GM12878 (cell line): ENCODE measurements around the gene GALNT9. TPM values are rescaled to one million over a fixed set of nuclear protein-coding genes. Genes with fewer than 3 reads are reported as not detected.

ENCODE experiments used
- ATAC-seq: fragments of 200-7000 bp; cut with Tn5 transposase; 3 replicates; pipeline ENCODE4 v1.9.1; 2020; ENCODE audit warnings: mild to moderate bottlenecking, moderate library complexity
- BruUV-seq: library from RNA; stranded (reverse); fragments of 400-500 nt; replicated peaks from 2 replicates; lab custom pipeline; 2021; lab: Mats Ljungman, UMichigan
- CTCF ChIA-PET: fragments of 300-600 bp; sonication (Branson Sonifier 250); formaldehyde crosslinking; extraction: SDS; loops from one replicate; lab custom pipeline; 2021; ENCODE audit warnings: inconsistent platforms; lab: Yijun Ruan, JAX
- POLR2A ChIA-PET: fragments of 350-600 bp; formaldehyde crosslinking; extraction: SDS; loops from one replicate; lab custom pipeline; 2021; ENCODE audit warnings: inconsistent platforms; lab: Charles Lee
- RAD21 ChIA-PET: fragments of 300-600 bp; sonication (Branson Sonifier 250); formaldehyde crosslinking; loops from one replicate; lab custom pipeline; 2023; ENCODE audit warnings: antibody characterized with exemption; ENCODE audit not compliant: unreplicated experiment; lab: Charles Lee
- SMC1A ChIA-PET: fragments of 300-600 bp; sonication (Branson Sonifier 250); formaldehyde crosslinking; loops from one replicate; lab custom pipeline; 2023; ENCODE audit not compliant: unreplicated experiment, uncharacterized antibody; lab: Charles Lee
- DNase-seq: peaks from one replicate; pipeline ENCODE4 v3.0.0-alpha.2; 2011; ENCODE audit warnings: low read depth, low spot score
- FAIRE-seq: peaks from 3 replicates; lab custom pipeline; 2011; peaks lifted over from hg19 to GRCh38; lab: Jason Lieb, UNC
- H2AFZ ChIP-seq: 2 replicates; pipeline ENCODE4 v1.6.0; 2011; ENCODE audit warnings: low read depth, low read length, control low read depth; ENCODE audit not compliant: control insufficient read depth
- H3K27ac ChIP-seq: 2 replicates; pipeline ENCODE4 v1.5.1; 2011; ENCODE audit warnings: control low read depth; ENCODE audit not compliant: control insufficient read depth, insufficient read depth
- H3K27me3 ChIP-seq, 2 experiments: replicated peaks in 1 of 2; 2 replicates each; pipeline versions ENCODE4 v1.6.0 to v1.6.1; 2011; ENCODE audit warnings: low read length in 1 of 2; ENCODE audit not compliant: control insufficient read depth in 2 of 2, insufficient read depth in 2 of 2
- H3K36me3 ChIP-seq, 2 experiments: 2 replicates each; pipeline ENCODE4 v1.5.1; 2011; ENCODE audit warnings: low read length in 1 of 2; ENCODE audit not compliant: control insufficient read depth in 2 of 2, insufficient read depth in 2 of 2
- H3K4me1 ChIP-seq: 2 replicates; pipeline ENCODE4 v1.6.1; 2011; ENCODE audit warnings: mild to moderate bottlenecking, low read length, moderate library complexity, mixed read lengths; ENCODE audit not compliant: control insufficient read depth, insufficient read depth
- H3K4me2 ChIP-seq: 2 replicates; pipeline ENCODE4 v1.6.0; 2011; ENCODE audit warnings: control low read depth; ENCODE audit not compliant: control insufficient read depth, insufficient read depth
- H3K4me3 ChIP-seq: fragments of 200-600 bp; sonication (generic); 2 replicates; pipeline ENCODE4 v1.5.1; 2016
- H3K79me2 ChIP-seq: 2 replicates; pipeline ENCODE4 v1.6.0; 2011; ENCODE audit warnings: low read length; ENCODE audit not compliant: control insufficient read depth, insufficient read depth
- H3K9ac ChIP-seq: 2 replicates; pipeline ENCODE4 v1.8.0; 2011; ENCODE audit warnings: low read length, control low read depth, mixed read lengths; ENCODE audit not compliant: control insufficient read depth, insufficient read depth
- H3K9me3 ChIP-seq: replicated peaks from 3 replicates; pipeline ENCODE4 v1.5.1; 2011; ENCODE audit warnings: mild to moderate bottlenecking, low read length; ENCODE audit not compliant: control insufficient read depth, insufficient read depth
- H4K20me1 ChIP-seq: 2 replicates; pipeline ENCODE4 v1.6.0; 2011; ENCODE audit not compliant: control insufficient read depth, insufficient read depth
- CREB1 ChIP-seq: IDR thresholded peaks from 2 replicates; pipeline ENCODE4 v1.6.1; 2012; ENCODE audit warnings: low read depth, mild to moderate bottlenecking, inconsistent platforms
- ESRRA ChIP-seq: IDR thresholded peaks from 2 replicates; pipeline ENCODE4 v1.6.1; 2012; ENCODE audit warnings: mild to moderate bottlenecking, low read length, improper control_type of control experiment
- NR2C1 ChIP-seq: fragments of 450-650 bp; IDR thresholded peaks from 2 replicates; pipeline ENCODE4 v1.6.1; 2017; ENCODE audit warnings: antibody characterized with exemption, mild to moderate bottlenecking, moderate library complexity
- SUPT20H ChIP-seq: IDR thresholded peaks from 2 replicates; pipeline ENCODE4 v1.6.1; 2011; ENCODE audit warnings: low read depth, mild to moderate bottlenecking, low read length, moderate library complexity, borderline replicate concordance; ENCODE audit not compliant: control insufficient read depth
- ZNF24 ChIP-seq: fragments of 450-650 bp; IDR thresholded peaks from 2 replicates; pipeline ENCODE4 v1.6.1; 2017; ENCODE audit warnings: antibody characterized with exemption, mild to moderate bottlenecking
- WGBS: methylation state at CpG from one replicate; pipeline ENCODE4 v1.1.6; 2016; ENCODE audit warnings: low lambda C conversion rate; ENCODE audit not compliant: insufficient replicate concordance, insufficient coverage; ENCODE audit errors: missing lambda C conversion rate; 5-methylcytosine and 5-hydroxymethylcytosine counted together
- in situ Hi-C: fragments of 300-500 bp; cut with MboI; formaldehyde crosslinking; loops from 9 replicates; pipeline ENCODE4 v1.14.3; 2018; ENCODE audit warnings: mixed read lengths
- intact Hi-C: fragments of 100-400 bp; cut with micrococcal nuclease; formaldehyde crosslinking; loops from one replicate; pipeline ENCODE4 v1.14.2; 2022; ENCODE audit not compliant: unreplicated experiment
- polyA plus RNA-seq, 11 experiments: library from polyadenylated mRNA; depleted of rRNA in 4 of 11; unstranded in 6 of 11; stranded (reverse) in 5 of 11; fragments of >200 nt; fragmentation: Nextera tagmentation in 4 of 11; fragmentation: Illumina TruSeq in 1 of 11; extraction: Ambion mirVana in 4 of 11; extraction: Trizol in 1 of 11; gene quantifications; 1 replicate in 1 of 11; 2 replicates in 10 of 11; pipeline versions ENCODE4 v1.2.1 to v1.2.3, GENCODE V29; 2011 to 2016; ENCODE audit warnings: inconsistent platforms in 2 of 11, missing spikeins in 2 of 11, low read depth in 1 of 11
- total RNA-seq, 4 experiments: library from RNA; depleted of rRNA in 3 of 4; stranded (reverse); fragments of >200 nt in 3 of 4; fragmentation: Illumina TruSeq in 1 of 4; extraction: Trizol in 1 of 4; gene quantifications; 2 replicates each; pipeline versions ENCODE4 v1.2.1 to v1.2.3, GENCODE V29; 2013 to 2021
- TF ChIP-seq, protein P1 (sequence below): IDR thresholded peaks from 2 replicates; pipeline ENCODE4 v1.6.1; 2012; ENCODE audit warnings: low read length, inconsistent platforms
- TF ChIP-seq, protein P2 (sequence below): IDR thresholded peaks from 2 replicates; pipeline ENCODE4 v1.6.1; 2012; ENCODE audit warnings: mild to moderate bottlenecking, low read depth, low read length
- TF ChIP-seq, protein P3 (sequence below): IDR thresholded peaks from 2 replicates; pipeline ENCODE4 v1.6.1; 2011; ENCODE audit warnings: borderline replicate concordance, low read depth, mild to moderate bottlenecking, moderate library complexity, mixed read lengths, low read length; ENCODE audit not compliant: insufficient read depth; ENCODE audit errors: extremely low read length

Gene GALNT9
- total and polyA plus RNA-seq, 10 of the 15 experiments (the other 5 are each of a cell fraction or from before 2014, with no cell fraction given): 0.04 TPM; not detected in 9

DNA sequence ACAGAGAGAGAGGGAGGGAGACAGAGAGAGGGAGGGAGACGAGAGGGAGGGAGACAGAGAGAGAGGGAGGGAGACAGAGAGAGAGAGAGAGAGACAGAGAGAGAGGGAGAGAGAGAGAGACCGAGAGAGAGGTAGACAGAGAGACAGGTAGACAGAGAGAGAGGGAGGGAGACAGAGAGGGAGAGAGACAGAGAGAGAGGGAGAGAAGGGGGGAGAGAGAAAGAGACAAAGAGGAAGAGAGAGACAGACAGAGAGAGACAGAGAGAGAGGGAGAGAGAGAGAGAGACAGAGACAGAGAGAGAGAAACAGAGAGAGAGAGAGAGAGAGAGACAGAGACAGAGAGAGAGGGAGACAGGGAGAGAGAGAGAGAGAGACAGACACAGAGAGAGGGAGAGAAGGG is 47.8 kb upstream of the GALNT9 start:
- 0% methylated on average over 1 of the region's 2 CpGs for WGBS
- RAD21 ChIA-PET: no interaction called here

More for the DNA sequence above, 47.8 kb upstream of the GALNT9 start:
- FAIRE-seq (no peak), ATAC-seq (no peak), DNase-seq (no peak)
- intact Hi-C loops: no loop called here
- TF ChIP-seq, protein P1, sequence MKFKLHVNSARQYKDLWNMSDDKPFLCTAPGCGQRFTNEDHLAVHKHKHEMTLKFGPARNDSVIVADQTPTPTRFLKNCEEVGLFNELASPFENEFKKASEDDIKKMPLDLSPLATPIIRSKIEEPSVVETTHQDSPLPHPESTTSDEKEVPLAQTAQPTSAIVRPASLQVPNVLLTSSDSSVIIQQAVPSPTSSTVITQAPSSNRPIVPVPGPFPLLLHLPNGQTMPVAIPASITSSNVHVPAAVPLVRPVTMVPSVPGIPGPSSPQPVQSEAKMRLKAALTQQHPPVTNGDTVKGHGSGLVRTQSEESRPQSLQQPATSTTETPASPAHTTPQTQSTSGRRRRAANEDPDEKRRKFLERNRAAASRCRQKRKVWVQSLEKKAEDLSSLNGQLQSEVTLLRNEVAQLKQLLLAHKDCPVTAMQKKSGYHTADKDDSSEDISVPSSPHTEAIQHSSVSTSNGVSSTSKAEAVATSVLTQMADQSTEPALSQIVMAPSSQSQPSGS: no peak
- TF ChIP-seq CREB1 (no peak), ZNF24 (no peak), ESRRA (no peak), SUPT20H (no peak), NR2C1 (no peak)
- TF ChIP-seq, protein P2, sequence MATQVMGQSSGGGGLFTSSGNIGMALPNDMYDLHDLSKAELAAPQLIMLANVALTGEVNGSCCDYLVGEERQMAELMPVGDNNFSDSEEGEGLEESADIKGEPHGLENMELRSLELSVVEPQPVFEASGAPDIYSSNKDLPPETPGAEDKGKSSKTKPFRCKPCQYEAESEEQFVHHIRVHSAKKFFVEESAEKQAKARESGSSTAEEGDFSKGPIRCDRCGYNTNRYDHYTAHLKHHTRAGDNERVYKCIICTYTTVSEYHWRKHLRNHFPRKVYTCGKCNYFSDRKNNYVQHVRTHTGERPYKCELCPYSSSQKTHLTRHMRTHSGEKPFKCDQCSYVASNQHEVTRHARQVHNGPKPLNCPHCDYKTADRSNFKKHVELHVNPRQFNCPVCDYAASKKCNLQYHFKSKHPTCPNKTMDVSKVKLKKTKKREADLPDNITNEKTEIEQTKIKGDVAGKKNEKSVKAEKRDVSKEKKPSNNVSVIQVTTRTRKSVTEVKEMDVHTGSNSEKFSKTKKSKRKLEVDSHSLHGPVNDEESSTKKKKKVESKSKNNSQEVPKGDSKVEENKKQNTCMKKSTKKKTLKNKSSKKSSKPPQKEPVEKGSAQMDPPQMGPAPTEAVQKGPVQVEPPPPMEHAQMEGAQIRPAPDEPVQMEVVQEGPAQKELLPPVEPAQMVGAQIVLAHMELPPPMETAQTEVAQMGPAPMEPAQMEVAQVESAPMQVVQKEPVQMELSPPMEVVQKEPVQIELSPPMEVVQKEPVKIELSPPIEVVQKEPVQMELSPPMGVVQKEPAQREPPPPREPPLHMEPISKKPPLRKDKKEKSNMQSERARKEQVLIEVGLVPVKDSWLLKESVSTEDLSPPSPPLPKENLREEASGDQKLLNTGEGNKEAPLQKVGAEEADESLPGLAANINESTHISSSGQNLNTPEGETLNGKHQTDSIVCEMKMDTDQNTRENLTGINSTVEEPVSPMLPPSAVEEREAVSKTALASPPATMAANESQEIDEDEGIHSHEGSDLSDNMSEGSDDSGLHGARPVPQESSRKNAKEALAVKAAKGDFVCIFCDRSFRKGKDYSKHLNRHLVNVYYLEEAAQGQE: no peak
- TF ChIP-seq, protein P3, sequence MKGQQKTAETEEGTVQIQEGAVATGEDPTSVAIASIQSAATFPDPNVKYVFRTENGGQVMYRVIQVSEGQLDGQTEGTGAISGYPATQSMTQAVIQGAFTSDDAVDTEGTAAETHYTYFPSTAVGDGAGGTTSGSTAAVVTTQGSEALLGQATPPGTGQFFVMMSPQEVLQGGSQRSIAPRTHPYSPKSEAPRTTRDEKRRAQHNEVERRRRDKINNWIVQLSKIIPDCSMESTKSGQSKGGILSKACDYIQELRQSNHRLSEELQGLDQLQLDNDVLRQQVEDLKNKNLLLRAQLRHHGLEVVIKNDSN: no peak
- POLR2A ChIA-PET: no interaction called here
- no peaks in the 10 kb centered on the region for H4K20me1 ChIP-seq
- no peaks in the 10 kb centered on the region for H3K79me2 ChIP-seq
- no peak overlapping the region for H3K4me2 ChIP-seq
- peaks cover 0 to 1% of the 10 kb centered on the region in 2 experiments; a peak in 2 of 4 replicates for H3K27me3 ChIP-seq
- H3K4me1 ChIP-seq: no peaks in the 10 kb centered on the region
- CTCF ChIA-PET: no interaction called here
- H3K9ac ChIP-seq: no peak overlapping the region
- no peak overlapping the region for H3K27ac ChIP-seq
- H3K4me3 ChIP-seq: no peak overlapping the region
- H2AFZ ChIP-seq: no peak overlapping the region
- SMC1A ChIA-PET: no interaction called here
- no peaks in the 10 kb centered on the region for H3K36me3 ChIP-seq
- in situ Hi-C loops: no loop called here
- H3K9me3 ChIP-seq: no peaks in the 10 kb centered on the region; the same call in 2 of the 3 replicates
- no TSS peak for BruUV-seq
